Fibroblast of lung (primary cell): ENCODE results near the gene GREB1. TPM values are rescaled to one million over a fixed set of nuclear protein-coding genes. Genes with fewer than 3 reads are reported as not detected.

Experiments
- DNase-seq, 2 donors: peaks; one replicate each; pipeline versions ENCODE4 v3.0.0 to v3.0.0-alpha.2; 2010; ENCODE audit warnings: low read depth in 2 of 2
- H2AFZ ChIP-seq: 2 replicates; pipeline ENCODE4 v1.5.1; 2012; ENCODE audit warnings: low read length, control low read depth, inconsistent platforms
- H3K27ac ChIP-seq: 2 replicates; pipeline ENCODE4 v1.5.1; 2011; ENCODE audit warnings: low read length, control low read depth; ENCODE audit not compliant: insufficient read depth
- H3K27me3 ChIP-seq: 2 replicates; pipeline ENCODE4 v1.5.1; 2011; ENCODE audit warnings: mild to moderate bottlenecking, low read length; ENCODE audit not compliant: control insufficient read depth, insufficient read depth
- H3K36me3 ChIP-seq: 2 replicates; pipeline ENCODE4 v1.5.1; 2011; ENCODE audit warnings: low read length; ENCODE audit not compliant: control insufficient read depth, insufficient read depth
- H3K4me1 ChIP-seq: 2 replicates; pipeline ENCODE4 v1.5.1; 2011; ENCODE audit warnings: low read length; ENCODE audit not compliant: control insufficient read depth, insufficient read depth; ENCODE audit errors: extremely low read depth
- H3K4me2 ChIP-seq: 2 replicates; pipeline ENCODE4 v1.5.1; 2011; ENCODE audit warnings: low read length, control low read depth; ENCODE audit not compliant: insufficient read depth; ENCODE audit errors: extremely low read depth
- H3K4me3 ChIP-seq, 4 experiments: fragments of 200-600 bp in 1 of 4; sonication (generic) in 1 of 4; replicated peaks in 1 of 4; 2 replicates each; pipeline ENCODE4 v1.5.1; 2011 to 2016; ENCODE audit warnings: low read length in 4 of 4, low read depth in 3 of 4, mild to moderate bottlenecking in 3 of 4, control low read depth in 2 of 4, inconsistent platforms in 1 of 4, mixed read lengths in 1 of 4; ENCODE audit not compliant: insufficient read depth in 1 of 4; ENCODE audit errors: control extremely low read depth in 1 of 4
- H3K79me2 ChIP-seq: 2 replicates; pipeline ENCODE4 v1.5.1; 2012; ENCODE audit warnings: mild to moderate bottlenecking, low read length, inconsistent platforms; ENCODE audit not compliant: control insufficient read depth, insufficient read depth
- H3K9ac ChIP-seq: 2 replicates; pipeline ENCODE4 v1.5.1; 2011; ENCODE audit warnings: mild to moderate bottlenecking, low read length, control low read depth; ENCODE audit not compliant: insufficient read depth
- H3K9me3 ChIP-seq: 2 replicates; pipeline ENCODE4 v1.5.1; 2012; ENCODE audit warnings: low read depth, low read length; ENCODE audit not compliant: control insufficient read depth, insufficient read depth
- H4K20me1 ChIP-seq: 2 replicates; pipeline ENCODE4 v1.5.1; 2011; ENCODE audit warnings: low read length; ENCODE audit not compliant: control insufficient read depth, insufficient read depth; ENCODE audit errors: extremely low read depth
- CTCF ChIP-seq, 2 donors: IDR thresholded peaks in 1 of 2; conservative IDR thresholded peaks in 1 of 2; 1 replicate in 1 of 2; 2 replicates in 1 of 2; pipeline ENCODE4 v1.5.1; 2011 to 2012; ENCODE audit warnings: low read length in 2 of 2, control low read depth in 1 of 2, inconsistent platforms in 1 of 2, low read depth in 1 of 2, mild to moderate bottlenecking in 1 of 2
- EZH2 ChIP-seq: IDR thresholded peaks from 2 replicates; pipeline ENCODE4 v1.5.1; 2012; ENCODE audit warnings: low read length, control low read depth, mild to moderate bottlenecking; ENCODE audit errors: missing control alignments
- polyA plus RNA-seq, 2 donors: library from polyadenylated mRNA; depleted of rRNA in 1 of 2; stranded (reverse) in 1 of 2; unstranded in 1 of 2; fragments of >200 nt; gene quantifications; 2 replicates each; pipeline ENCODE4 v1.2.1, GENCODE V29; 2011 to 2012; ENCODE audit warnings: missing spikeins in 1 of 2
- total RNA-seq: library from RNA; depleted of rRNA; stranded (reverse); fragments of >200 nt; gene quantifications from 2 replicates; pipeline ENCODE4 v1.2.1, GENCODE V29; 2014

Gene GREB1
- total and polyA plus RNA-seq, 2 donors (not counting 1 experiment from before 2014, with no cell fraction given) = 0.06 to 2.0 TPM

- DNase-seq = peak in 1 of 2 donors; percentile 15
- no peaks in the 10 kb centered on the region for H3K4me1 ChIP-seq
- no peak overlapping the region for H3K9ac ChIP-seq
- H3K4me3 ChIP-seq = no peak overlapping the region
- H3K4me2 ChIP-seq = no peak overlapping the region
- TF ChIP-seq EZH2 (no peak), CTCF (conservative IDR thresholded peaks at IDR 0.05 in 1 of 2, IDR thresholded peaks at IDR 0.05 in 1 of 2; ENCODE audit: low read depth in 1 of 2, low read length in 2 of 2) (no peak)
- H4K20me1 ChIP-seq = no peaks in the 10 kb centered on the region
- H3K27ac ChIP-seq = no peak overlapping the region
- no peak overlapping the region for H2AFZ ChIP-seq
- peaks cover 2% of the 10 kb centered on the region for H3K27me3 ChIP-seq
- no peaks in the 10 kb centered on the region for H3K36me3 ChIP-seq
- H3K79me2 ChIP-seq = no peaks in the 10 kb centered on the region
- no peaks in the 10 kb centered on the region for H3K9me3 ChIP-seq
Measured at GRCh38 chr2:11495844-11496681, 37.8 kb upstream of the GREB1 start.

DNA sequence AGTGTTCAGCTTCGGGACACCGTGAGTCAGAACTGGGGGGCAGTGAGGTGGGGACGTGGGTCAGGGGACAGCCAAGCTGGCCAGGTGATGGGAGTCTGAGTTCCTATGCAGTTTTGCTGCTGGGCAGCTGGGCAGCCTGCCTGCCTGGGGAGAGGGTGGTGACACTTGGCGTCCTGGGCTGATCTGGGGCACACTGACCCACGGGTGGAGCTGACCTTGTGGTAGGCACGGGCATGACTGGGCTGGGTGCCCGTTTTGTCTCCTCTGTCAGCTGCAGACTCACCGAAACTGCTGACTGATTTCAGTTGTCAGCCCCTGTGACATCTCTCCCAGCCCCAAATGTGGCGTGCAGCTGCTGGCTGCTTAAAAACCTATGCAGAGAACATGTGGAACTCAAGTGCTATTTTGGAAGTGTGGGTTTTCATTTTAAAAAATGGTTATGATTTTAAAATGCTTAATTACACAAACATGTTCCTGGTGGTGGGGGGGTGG, 35.3 kb upstream of the GREB1 start:
- no peak overlapping the region for H3K27ac ChIP-seq
- no peak overlapping the region for H3K4me2 ChIP-seq
- DNase-seq = peak in 1 of 2 donors; percentile 30

More for the DNA sequence above, 35.3 kb upstream of the GREB1 start:
- no peaks in the 10 kb centered on the region for H3K27me3 ChIP-seq
- no peaks in the 10 kb centered on the region for H3K4me1 ChIP-seq
- H4K20me1 ChIP-seq = no peaks in the 10 kb centered on the region
- no peak overlapping the region for H3K4me3 ChIP-seq
- no peaks in the 10 kb centered on the region for H3K79me2 ChIP-seq
- H3K36me3 ChIP-seq = no peaks in the 10 kb centered on the region
- no peak for TF ChIP-seq CTCF (conservative IDR thresholded peaks at IDR 0.05 in 1 of 2, IDR thresholded peaks at IDR 0.05 in 1 of 2; ENCODE audit: low read depth in 1 of 2, low read length in 2 of 2)
- TF ChIP-seq EZH2 = no peak
- H3K9ac ChIP-seq = no peak overlapping the region
- no peaks in the 10 kb centered on the region for H3K9me3 ChIP-seq
- no peak overlapping the region for H2AFZ ChIP-seq
